CD4-positive, alpha-beta T cell treated with Interleukin-17A for 1 hour (primary cell): ENCODE measurements around the gene GPAT3.

Experiments used
- DNase-seq: peaks from one replicate; pipeline ENCODE4 v3.0.0-alpha.2; 2020

Gene GPAT3

GRCh38 chr4:83651846-83652245 is 115.9 kb downstream of the GPAT3 start:
- no peak for DNase-seq
